Astrocyte (in vitro differentiated cells and primary cell): ENCODE data around the gene LRRC15.

Experiments
- EZH2 ChIP-seq: IDR thresholded peaks from 2 replicates; pipeline ENCODE4 v1.6.1; 2012; ENCODE audit warnings: mild to moderate bottlenecking, low read length, inconsistent platforms; ENCODE audit not compliant: insufficient read depth
- TF ChIP-seq, protein P1 (sequence below): IDR thresholded peaks from 2 replicates; pipeline ENCODE4 v1.5.1; 2011; ENCODE audit warnings: low read depth, mild to moderate bottlenecking, inconsistent platforms, low read length, moderate library complexity; ENCODE audit not compliant: insufficient read depth

DNA sequence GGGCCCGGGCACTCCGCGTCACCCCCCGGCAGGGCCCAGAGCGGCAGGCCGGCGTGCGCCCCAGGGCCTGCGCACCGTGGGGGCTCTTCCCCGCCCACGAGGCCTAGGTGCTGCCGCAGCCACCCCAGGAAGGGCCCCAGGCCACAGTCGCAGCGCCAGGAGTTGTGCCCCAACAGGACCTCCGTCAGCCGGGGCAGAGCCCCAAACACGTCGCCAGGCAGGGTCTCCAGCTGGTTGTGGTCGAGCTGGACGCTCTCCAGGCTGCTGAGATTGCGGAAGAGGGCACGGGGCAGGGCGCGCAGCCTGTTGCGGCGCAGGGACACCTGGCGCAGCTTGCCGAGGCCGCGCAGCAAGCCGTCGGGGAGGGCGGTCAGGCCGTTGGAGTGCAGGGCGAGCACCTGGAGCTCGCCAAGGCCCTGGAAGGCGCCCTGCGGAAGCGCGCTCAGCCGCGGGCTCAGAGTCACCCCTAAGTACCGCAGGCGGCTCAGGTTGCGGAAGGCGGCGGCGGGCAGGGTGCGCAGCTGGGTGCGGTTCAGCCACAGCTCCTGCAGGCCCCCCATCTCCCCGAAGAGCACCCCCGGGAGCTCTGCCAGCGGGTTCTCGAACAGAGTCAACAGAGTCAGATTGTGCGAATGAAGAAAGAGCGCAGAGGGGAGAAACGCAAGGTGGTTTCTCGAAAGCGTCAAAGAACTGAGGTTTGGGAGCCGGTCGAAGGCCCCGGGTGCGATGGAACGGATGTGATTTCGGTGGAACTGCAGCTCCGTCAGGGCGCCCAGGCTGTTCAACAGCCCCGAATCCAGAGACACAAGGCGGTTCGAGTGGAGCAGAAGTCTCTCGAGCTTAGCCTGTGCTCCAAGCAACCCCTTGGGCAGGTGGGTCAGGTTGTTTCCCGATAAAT lies 27.6 kb upstream of the LRRC15 start:
- TF ChIP-seq, protein P1, sequence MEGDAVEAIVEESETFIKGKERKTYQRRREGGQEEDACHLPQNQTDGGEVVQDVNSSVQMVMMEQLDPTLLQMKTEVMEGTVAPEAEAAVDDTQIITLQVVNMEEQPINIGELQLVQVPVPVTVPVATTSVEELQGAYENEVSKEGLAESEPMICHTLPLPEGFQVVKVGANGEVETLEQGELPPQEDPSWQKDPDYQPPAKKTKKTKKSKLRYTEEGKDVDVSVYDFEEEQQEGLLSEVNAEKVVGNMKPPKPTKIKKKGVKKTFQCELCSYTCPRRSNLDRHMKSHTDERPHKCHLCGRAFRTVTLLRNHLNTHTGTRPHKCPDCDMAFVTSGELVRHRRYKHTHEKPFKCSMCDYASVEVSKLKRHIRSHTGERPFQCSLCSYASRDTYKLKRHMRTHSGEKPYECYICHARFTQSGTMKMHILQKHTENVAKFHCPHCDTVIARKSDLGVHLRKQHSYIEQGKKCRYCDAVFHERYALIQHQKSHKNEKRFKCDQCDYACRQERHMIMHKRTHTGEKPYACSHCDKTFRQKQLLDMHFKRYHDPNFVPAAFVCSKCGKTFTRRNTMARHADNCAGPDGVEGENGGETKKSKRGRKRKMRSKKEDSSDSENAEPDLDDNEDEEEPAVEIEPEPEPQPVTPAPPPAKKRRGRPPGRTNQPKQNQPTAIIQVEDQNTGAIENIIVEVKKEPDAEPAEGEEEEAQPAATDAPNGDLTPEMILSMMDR = no peak
- TF ChIP-seq EZH2 = no peak
